Measurements from ENCODE around the gene TUBA4B. TPM values are rescaled to one million over a fixed set of nuclear protein-coding genes. Genes with fewer than 3 reads are reported as not detected.
A peak's percentile ranks its signal among the peaks of the same experiment; 100 is the strongest.

TUBA4B gene
- total RNA-seq, 1 experiment from 2014 or later = not detected

- Histone ChIP-seq H3K23me2 (ENCODE audit: insufficient read length, low read depth, low read length, poor library complexity, severe bottlenecking) (no peaks in the 10 kb centered on the region), H3K4ac (ENCODE audit: low read depth, low read length) (no peak overlapping the region), H4K91ac (ENCODE audit: insufficient read length, low read depth, low read length) (no peak overlapping the region), H3K14ac (ENCODE audit: insufficient read depth, low read length) (peak overlapping the region; percentile 89), H3K56ac (ENCODE audit: insufficient read length, low read depth, low read length) (no peak overlapping the region), H3K18ac (ENCODE audit: insufficient read length, low read depth, low read length) (peak overlapping the region; percentile 89), H2AFZ (ENCODE audit: low read length) (no peak overlapping the region), H3K27me3 (ENCODE audit: insufficient read depth, low read length) (no peaks in the 10 kb centered on the region), H3K4me2 (ENCODE audit: insufficient read depth, insufficient read length, low read length) (peak overlapping the region; percentile 77), H3K23ac (ENCODE audit: insufficient read length, low read depth, low read length) (no peak overlapping the region), H3K9me3 (ENCODE audit: control insufficient read depth, low read depth, low read length) (no peaks in the 10 kb centered on the region), H3K9ac (ENCODE audit: extremely low read depth, insufficient read length, low read length) (peak overlapping the region; percentile 90), H2BK20ac (ENCODE audit: low read depth, low read length, poor library complexity, severe bottlenecking) (no peak overlapping the region), H2BK12ac (ENCODE audit: insufficient read length, low read depth, low read length) (no peak overlapping the region), H2BK5ac (ENCODE audit: insufficient read length, low read length) (no peak overlapping the region), H2BK120ac (ENCODE audit: low read depth, low read length, poor library complexity, severe bottlenecking) (no peak overlapping the region), H3K79me2 (ENCODE audit: insufficient read depth, low read length) (no peaks in the 10 kb centered on the region), H2AK5ac (ENCODE audit: insufficient read length, low read length) (no peak overlapping the region), H2BK15ac (ENCODE audit: low read depth, low read length) (no peak overlapping the region), H3K4me1 (ENCODE audit: insufficient read depth, low read length) (peaks cover 2% of the 10 kb centered on the region; the same call in 1 of the 2 replicates), H4K20me1 (ENCODE audit: control insufficient read depth, insufficient read depth, insufficient read length) (no peaks in the 10 kb centered on the region), H4K8ac (replicated peaks; ENCODE audit: insufficient read length, low read depth, low read length) (no peak overlapping the region), H3T11ph (ENCODE audit: low read length) (no peak overlapping the region), H3K27ac (ENCODE audit: insufficient read length, low read depth, low read length) (no peak overlapping the region), H3K79me1 (ENCODE audit: insufficient read depth, low read depth, low read length, poor library complexity, severe bottlenecking) (no peaks in the 10 kb centered on the region), H4K5ac (ENCODE audit: insufficient read length, low read depth, low read length) (peak overlapping the region; percentile 5)
- DNase-seq = no peak
- no peak for TF ChIP-seq CTCF (conservative IDR thresholded peaks at IDR 0.05)
- Mint-ChIP-seq H3K36me3 (ENCODE audit: insufficient read depth in 1 of 3, low read depth in 3 of 3) (peaks cover 5 to 21% (median 20%) of the 10 kb centered on the region in 3 experiments; a peak in 6 of 7 replicates), H3K4me1 (peaks cover 19 to 27% of the 10 kb centered on the region in 2 experiments), H3K27ac (peak overlapping the region; percentile 95 to 98 (median 97)), H3K27me3 (ENCODE audit: low read depth) (peaks cover 3% of the 10 kb centered on the region; the same call in 1 of the 2 replicates), H3K4me3 (peak overlapping the region; percentile 92 to 96), H3K9me3 (no peaks in the 10 kb centered on the region)
- no CpG with 5 or more reads among the region's 10 CpGs for WGBS (ENCODE audit: extremely low coverage, insufficient read length, low lambda C conversion rate)
Measured at GRCh38 chr2:219245899-219246230, 7.2 kb upstream of the TUBA4B start.
